ENCODE results near the gene EXPH5.

EXPH5 gene

GRCh38 chr11:108559904-108560303, 33.7 kb downstream of the EXPH5 start:
- peak; percentile 45 for DNase-seq

GRCh38 chr11:108559340-108559739, 34.2 kb downstream of the EXPH5 start:
- DNase-seq: no peak

- no peak for DNase-seq
These were observed 35.3 kb downstream of the EXPH5 start for GRCh38 chr11:108558222-108558621.

DNA sequence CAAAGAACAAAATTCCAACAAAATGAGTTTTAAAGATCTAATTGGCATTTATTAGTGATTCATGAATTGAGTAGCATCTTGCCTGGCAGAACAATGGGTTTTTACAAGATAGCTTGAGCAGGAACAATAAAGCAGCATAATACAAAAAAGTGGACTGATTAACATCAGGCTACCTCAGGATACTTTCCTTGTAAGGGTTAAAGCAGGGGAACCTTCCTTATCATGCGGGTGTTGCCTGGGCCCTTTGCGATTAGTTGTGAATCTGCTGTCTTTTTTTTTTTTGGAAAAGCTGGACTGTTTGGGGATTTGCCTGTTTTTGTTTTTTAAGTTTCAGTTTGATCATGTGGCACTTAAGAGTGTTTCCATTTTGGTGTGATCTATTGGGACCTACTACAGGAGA, 37.5 kb downstream of the EXPH5 start:
- DNase-seq: no peak

- DNase-seq: no peak
These were observed 41.7 kb downstream of the EXPH5 start for GRCh38 chr11:108551651-108552462.

DNA sequence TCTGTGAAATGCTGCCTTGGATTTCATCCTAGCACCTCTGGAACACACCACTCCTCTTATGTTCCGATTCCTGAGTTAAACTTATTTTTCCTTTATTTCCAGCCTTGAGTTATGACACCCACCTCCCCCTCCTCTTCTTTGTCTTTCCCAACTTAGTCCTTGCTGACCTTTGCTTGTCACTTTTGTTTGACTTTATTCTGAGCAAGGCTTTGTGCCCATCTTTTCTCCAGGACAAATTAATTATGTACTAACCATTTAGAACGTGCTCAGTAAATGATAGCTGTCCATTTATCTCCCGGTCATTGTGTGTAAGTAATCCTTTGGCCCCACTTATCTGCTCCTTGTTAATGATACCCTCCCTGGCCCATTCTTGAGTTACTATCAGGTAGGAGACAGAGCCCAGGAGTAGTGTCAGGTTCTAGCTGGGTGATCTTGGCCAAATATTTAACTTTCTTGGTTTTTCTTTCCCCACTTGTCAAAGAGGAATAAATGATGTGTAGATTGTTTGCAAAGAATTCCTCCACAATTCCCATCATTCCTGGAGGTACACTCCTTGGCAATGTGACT, 44.2 kb downstream of the EXPH5 start:
- no peak for DNase-seq

DNA sequence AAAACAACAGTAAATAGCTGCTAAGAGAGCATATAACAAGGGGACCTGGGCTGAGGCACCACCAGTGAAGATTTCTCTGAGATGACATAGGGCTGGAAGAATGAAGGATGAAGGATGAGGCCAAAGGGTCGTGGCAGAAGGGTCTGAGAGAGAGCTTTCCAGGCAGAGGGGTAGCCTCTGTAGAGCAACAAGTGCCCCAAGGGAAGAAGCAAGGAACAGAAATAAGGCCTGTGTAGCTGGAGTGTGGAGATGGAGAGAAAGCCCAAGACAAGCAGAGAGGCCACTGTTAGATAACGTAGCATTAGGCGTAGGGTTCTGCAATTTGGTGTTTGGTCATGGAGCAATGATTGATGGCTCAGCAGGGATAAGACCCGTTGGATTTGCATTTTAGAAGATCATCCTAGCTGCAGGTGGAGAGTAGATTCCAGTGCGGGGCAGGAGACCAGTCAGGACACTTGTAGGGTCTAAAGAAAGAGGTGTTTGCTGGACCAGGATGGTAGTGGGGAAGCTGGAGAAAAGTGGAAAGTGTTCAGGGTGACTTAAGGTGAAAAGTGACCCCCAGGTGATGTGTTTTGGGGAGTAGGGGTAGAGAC, 47.6 kb downstream of the EXPH5 start:
- DNase-seq: no peak

DNA sequence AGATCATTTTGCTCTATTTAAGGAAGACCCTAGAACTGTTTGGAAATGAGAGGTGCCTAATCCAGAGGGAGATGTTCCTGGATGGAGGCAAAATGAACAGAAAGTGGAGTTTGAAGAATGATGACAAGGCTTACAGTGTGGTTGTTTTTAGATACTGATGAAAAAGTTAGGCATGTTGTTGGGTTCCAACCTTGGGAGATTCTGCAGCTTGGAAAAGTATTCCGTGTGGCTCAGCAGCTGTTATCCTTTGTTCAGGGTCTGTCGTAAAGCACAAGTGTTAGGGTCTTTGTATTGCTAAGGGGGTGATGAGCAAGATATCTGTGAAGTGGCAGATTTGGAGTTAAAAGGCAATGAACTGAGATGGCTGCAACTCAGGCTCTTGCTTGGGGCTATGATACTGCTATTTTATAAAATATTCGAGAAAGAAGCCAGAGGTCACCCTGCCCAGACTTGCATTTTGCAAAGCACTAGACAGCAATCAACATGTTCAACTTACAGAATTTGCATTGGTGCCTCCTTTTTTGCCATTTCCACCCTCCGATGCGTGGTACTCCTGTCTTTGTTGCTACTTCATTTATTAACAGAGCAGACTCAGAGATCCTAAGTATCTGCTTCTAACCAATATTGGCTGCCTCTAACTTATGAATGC, 50.1 kb downstream of the EXPH5 start:
- DNase-seq: no peak

- DNase-seq: no peak
These were observed 52.0 kb downstream of the EXPH5 start for GRCh38 chr11:108541531-108541930.

DNA sequence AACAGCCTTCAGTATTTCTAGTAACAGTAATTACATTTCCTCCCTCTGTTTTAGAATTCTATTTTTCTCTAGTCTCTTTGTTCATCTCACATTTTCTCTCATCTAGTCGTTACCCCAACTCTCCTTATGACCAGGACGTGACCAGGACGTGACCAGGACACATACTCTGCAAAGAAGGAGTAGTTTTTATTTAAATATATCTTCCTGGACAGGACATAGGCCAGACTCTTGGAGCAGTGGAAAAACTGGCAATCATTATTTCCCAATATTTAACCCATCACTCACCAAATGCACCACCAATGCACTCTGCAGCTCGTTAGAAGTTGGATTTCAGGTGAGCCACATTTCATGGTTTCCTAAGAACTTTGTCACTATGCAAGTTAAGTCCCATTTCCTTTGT, 55.1 kb downstream of the EXPH5 start:
- no peak for DNase-seq

DNA sequence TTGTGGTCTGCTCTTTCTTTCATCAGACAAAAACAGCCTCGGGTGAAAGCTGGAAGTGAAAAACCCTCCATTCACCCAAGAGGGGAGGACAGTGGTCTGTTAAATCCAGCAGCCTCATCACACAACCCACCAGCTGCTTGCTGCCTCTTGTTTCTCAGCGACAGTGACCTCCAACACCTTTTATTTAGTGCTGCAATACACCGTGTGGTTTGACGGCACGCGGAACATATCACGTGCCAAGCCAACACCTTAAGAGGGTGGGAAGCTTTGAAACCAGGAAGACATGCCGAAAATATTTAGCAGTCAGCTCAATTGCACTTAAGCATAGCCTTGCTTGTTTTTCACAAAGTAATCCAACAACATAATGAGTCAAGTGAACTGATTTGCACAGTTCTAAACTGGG, 55.5 kb downstream of the EXPH5 start:
- DNase-seq: no peak

DNA sequence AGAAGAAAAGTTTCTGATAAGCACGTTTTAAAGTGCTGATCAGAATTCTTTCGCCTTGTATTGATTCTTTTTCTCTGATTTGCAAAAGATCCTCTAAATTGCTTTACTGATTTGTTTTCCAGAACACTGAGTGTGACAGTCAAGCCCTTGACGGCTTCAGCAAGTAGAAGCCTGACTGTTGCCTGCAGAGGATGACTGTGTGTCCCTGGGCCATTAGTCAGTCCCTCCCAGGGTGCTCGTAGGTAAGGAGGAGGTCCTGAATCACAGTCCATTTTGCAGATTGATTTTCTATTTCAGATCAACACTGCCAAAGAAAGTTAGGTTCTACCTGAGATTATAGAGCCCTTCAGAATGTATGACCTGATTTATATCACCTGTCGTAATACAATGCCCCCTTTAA, 56.8 kb downstream of the EXPH5 start:
- no peak for DNase-seq

- DNase-seq: no peak
These were observed 58.1 kb downstream of the EXPH5 start for GRCh38 chr11:108535384-108535955.

- DNase-seq: no peak
These were observed 59.2 kb downstream of the EXPH5 start for GRCh38 chr11:108534274-108534882.

DNA sequence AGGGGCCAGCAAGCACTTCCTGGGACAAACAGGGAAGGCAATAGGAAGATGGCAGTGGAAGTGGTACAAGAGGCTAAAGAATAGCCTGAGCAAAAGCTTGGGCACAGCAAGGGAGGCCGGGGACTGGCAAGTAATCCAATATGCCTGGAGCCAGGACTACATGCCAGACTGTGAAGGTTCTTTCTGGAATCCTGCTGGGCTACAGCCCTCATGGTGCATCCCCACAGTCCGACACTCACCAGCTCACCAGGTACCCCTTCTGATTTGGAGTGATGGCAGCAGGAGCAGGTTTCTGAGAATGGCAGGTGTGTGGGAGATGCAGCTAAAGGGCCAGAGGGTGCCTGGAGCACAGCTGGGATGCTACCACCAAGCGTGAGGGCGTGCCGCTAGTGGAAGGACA, 63.1 kb downstream of the EXPH5 start:
- no peak for DNase-seq

- DNase-seq: no peak
These were observed 66.2 kb downstream of the EXPH5 start for GRCh38 chr11:108527382-108527781.

- no peak for DNase-seq
These were observed 68.4 kb downstream of the EXPH5 start for GRCh38 chr11:108525161-108525560.

GRCh38 chr11:108524422-108524821, 69.1 kb downstream of the EXPH5 start:
- no peak for DNase-seq

DNA sequence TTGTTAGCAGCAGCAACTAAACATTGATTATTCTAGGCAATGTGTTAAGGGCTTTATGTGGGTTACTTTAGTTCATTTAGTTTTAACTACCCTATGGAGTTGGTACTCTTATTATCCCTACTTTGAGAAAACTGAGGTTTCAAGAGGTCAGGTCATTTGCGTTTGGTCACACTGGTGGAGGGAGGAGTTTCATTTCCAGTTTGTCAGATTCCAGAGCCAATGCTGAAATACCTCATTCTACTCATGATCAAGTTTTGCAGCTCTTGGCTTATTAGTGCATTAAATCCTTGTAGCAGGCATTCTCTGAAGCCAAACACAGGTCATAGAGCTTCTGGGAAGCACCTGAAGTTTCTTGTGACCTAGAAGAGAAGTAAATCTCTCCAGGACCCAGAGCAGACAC, 71.2 kb downstream of the EXPH5 start:
- DNase-seq: no peak

- no peak for DNase-seq
These were observed 75.0 kb downstream of the EXPH5 start for GRCh38 chr11:108518581-108518980.

DNA sequence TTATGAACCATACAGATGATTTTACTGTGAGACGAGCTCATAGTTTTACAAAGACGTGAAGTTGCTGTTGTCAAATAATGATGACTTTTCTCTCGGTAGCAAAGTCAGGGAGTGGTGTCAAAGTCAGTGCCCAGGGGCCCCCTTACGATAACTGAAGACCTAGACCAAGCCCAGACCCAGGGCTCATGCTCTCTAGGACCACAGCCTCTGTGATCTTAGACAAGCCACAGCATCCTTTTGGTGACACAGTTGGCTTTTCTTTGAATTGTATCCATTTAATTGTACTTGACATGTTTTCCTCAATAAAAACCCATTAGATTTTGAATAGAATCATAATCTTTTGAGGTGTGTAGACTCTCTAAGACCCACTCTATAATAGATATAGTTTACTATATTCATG, 77.4 kb downstream of the EXPH5 start:
- no peak for DNase-seq

- no peak for DNase-seq
These were observed 80.9 kb downstream of the EXPH5 start for GRCh38 chr11:108512708-108513107.

DNA sequence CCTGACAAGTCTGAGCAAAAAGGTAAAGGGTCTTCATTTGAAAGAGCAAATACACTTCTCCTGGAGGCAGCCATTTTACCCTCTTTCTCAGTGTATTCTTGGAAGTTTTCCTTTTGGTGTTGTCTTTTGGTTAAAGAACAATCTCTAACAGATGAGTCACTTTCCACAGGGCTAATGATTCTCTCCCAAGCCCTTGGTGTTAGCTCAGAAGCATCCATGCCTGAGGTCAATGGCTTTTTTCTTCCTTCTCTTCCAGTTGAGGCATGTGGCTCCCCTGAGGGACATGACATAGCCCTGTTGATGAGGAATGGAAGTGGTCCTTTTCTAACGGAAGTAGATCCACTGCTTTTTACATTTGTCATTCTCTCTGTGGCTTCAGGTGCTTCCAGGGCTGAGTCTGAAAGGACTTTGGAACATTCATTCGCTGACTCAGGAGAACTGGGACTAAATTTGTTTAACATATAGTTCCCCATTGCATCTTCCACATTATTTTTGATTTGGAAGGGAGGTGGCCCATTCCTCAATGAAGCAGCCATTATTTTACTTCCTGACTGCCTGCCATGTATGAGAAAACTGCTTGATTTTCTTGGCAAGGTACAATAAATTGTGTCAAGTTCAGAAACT, 81.6 kb downstream of the EXPH5 start:
- peak; percentile 54 for DNase-seq
